Activated CD4-positive, alpha-beta memory T cell treated with anti-CD3 and anti-CD28 coated beads, Interleukin-2, amount 10 ng/mL, durations not matched to agents 7 days and 5 days (primary cell): Measurements from ENCODE around the gene ITGB5. TPM values are rescaled to one million over a fixed set of nuclear protein-coding genes. Genes with fewer than 3 reads are reported as not detected.

Source experiments
- CTCF ChIA-PET: fragments of 350-600 bp; sonication (Branson Sonifier 250); formaldehyde crosslinking; loops from one replicate; lab custom pipeline; 2021; ENCODE audit warnings: antibody characterized with exemption, inconsistent platforms; lab: Charles Lee
- POLR2A ChIA-PET: fragments of 350-600 bp; sonication (Branson Sonifier 250); formaldehyde crosslinking; loops from one replicate; lab custom pipeline; 2021; ENCODE audit warnings: antibody characterized with exemption; lab: Charles Lee
- DNase-seq: peaks from one replicate; pipeline ENCODE4 v3.0.0-alpha.2; 2020
- H3K27ac Mint-ChIP-seq: one replicate; pipeline ENCODE4 v1.8.0; 2021; ENCODE audit warnings: mild to moderate bottlenecking, mixed read lengths
- H3K27me3 Mint-ChIP-seq: one replicate; pipeline ENCODE4 v1.8.0; 2021; ENCODE audit warnings: mixed read lengths
- H3K36me3 Mint-ChIP-seq: one replicate; pipeline ENCODE4 v1.8.0; 2021; ENCODE audit warnings: low read depth, mixed read lengths
- H3K4me1 Mint-ChIP-seq: one replicate; pipeline ENCODE4 v1.8.0; 2021; ENCODE audit warnings: mixed read lengths
- H3K4me3 Mint-ChIP-seq: one replicate; pipeline ENCODE4 v1.8.0; 2021; ENCODE audit warnings: mild to moderate bottlenecking, mixed read lengths
- H3K9me3 Mint-ChIP-seq: one replicate; pipeline ENCODE4 v1.8.0; 2021; ENCODE audit warnings: mixed read lengths
- total RNA-seq, 2 experiments: library from RNA; stranded (reverse); gene quantifications; one replicate each; pipeline ENCODE4 v1.2.3, GENCODE V29; 2021

Gene ITGB5
- total RNA-seq, 2 experiments from 2014 or later, result 0.05 to 0.40 TPM

DNA sequence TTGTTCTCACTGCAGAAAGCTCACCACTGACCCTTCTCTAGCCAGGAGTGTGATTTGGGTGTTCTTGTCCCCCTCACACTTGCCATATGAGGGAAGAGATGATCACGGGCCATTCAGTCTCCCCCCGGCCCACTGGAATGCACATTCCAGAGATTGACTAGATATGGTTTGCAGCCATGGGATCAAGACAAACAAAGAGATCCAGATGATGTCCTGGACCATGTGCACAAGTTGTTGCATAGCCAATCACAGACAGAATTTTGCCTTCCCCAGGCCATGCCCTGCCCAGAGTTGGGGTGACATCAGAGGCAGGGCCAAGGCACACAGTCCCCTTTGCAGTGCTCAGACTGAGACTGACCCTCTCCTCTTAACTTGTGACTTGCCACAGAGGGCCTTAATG, 32.6 kb upstream of the ITGB5 start:
- Mint-ChIP-seq H3K4me1 (no peaks in the 10 kb centered on the region), H3K27me3 (peaks cover 37% of the 10 kb centered on the region), H3K9me3 (no peaks in the 10 kb centered on the region), H3K4me3 (no peak overlapping the region), H3K36me3 (no peaks in the 10 kb centered on the region), H3K27ac (no peak overlapping the region)
- DNase-seq, result no peak
- CTCF ChIA-PET, result no interaction called here
- POLR2A ChIA-PET, result no interaction called here

DNA sequence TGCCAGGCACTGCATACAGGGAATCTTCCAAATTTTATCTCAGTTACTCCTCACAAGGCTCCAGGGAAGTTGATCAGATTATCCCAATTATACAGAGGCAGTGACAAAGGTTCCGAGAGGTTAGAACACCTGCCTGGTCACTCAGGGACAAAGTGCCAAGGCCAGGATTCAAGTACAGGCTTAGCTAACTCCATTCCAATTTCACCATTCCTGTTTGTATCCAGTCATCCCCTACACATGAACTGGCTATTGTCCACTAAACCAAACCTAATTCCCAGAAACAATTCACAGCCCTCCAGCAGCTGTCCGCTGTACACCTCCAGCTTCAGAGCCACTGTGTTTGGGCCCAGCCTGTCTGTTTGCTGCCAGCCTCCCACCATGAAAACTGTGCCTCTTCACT, 31.4 kb upstream of the ITGB5 start:
- H3K27ac Mint-ChIP-seq, result no peak overlapping the region
- ChIA-PET CTCF (interaction anchor here (0.7 to 1.5 kb wide), 3 partner anchors 9 to 157 kb away, joined by 3 to 4 read pairs (median 4); no protein-coding TSS in a partner anchor), POLR2A (no interaction called here)
- H3K27me3 Mint-ChIP-seq, result peaks cover 29% of the 10 kb centered on the region
- H3K9me3 Mint-ChIP-seq, result no peaks in the 10 kb centered on the region
- no peak overlapping the region for H3K4me3 Mint-ChIP-seq
- no peaks in the 10 kb centered on the region for H3K4me1 Mint-ChIP-seq
- H3K36me3 Mint-ChIP-seq, result no peaks in the 10 kb centered on the region
- no peak for DNase-seq

DNA sequence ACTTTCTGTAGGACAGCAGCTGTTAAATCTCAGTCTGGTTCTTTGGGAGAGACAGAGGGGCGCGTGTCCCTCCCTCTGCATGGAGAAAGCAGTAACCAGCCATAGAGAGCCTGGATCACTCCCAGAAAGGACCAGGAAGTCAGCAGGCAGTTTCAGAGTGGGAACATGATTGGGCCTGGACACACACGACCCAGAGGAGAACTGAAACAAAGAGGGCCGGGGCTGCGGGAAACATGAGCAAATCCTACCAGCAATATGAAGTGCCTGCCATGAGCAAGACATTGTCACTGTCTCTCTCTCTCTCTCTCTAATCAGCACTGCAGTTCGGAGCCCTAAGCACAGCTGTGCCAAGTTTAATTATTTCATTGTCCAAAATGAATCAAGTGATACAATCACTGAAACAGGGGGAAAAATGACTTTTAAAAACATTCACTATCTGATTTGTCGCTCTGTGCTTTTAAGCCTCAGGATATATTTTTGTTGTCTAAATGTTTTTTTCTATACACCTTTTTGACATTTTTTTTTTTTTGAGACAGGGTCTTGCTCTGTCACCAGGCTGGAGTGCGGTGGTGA, 29.8 kb upstream of the ITGB5 start:
- H3K27ac Mint-ChIP-seq, result no peak overlapping the region
- no peak for DNase-seq
- ChIA-PET POLR2A (no interaction called here), CTCF (no interaction called here)
- H3K4me3 Mint-ChIP-seq, result no peak overlapping the region
- H3K4me1 Mint-ChIP-seq, result no peaks in the 10 kb centered on the region
- no peaks in the 10 kb centered on the region for H3K36me3 Mint-ChIP-seq
- peaks cover 24% of the 10 kb centered on the region for H3K27me3 Mint-ChIP-seq
- no peaks in the 10 kb centered on the region for H3K9me3 Mint-ChIP-seq

DNA sequence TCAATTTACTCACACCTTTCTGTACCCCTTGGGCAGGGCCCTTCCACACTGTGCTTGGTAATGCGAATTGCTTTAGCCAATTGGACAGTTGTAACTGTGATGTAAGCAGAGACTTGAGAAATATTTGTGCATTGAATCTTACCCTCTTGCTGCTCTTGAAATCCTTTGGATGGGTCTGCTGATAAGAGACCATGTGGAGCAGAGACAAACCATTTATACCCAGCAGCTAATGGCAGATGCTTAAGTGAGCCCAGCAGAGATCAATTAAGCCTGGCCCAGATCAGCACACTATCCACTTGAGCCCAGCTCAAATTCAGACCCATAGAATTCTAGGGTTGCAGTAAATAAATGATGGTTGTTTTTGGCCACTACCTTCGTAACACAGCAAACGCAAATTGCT, 28.1 kb upstream of the ITGB5 start:
- peaks cover 27% of the 10 kb centered on the region for H3K27me3 Mint-ChIP-seq
- no peaks in the 10 kb centered on the region for H3K4me1 Mint-ChIP-seq
- DNase-seq, result no peak
- no peak overlapping the region for H3K4me3 Mint-ChIP-seq
- POLR2A ChIA-PET, result no interaction called here
- H3K27ac Mint-ChIP-seq, result no peak overlapping the region
- H3K36me3 Mint-ChIP-seq, result no peaks in the 10 kb centered on the region
- H3K9me3 Mint-ChIP-seq, result no peaks in the 10 kb centered on the region
- CTCF ChIA-PET, result no interaction called here

DNA sequence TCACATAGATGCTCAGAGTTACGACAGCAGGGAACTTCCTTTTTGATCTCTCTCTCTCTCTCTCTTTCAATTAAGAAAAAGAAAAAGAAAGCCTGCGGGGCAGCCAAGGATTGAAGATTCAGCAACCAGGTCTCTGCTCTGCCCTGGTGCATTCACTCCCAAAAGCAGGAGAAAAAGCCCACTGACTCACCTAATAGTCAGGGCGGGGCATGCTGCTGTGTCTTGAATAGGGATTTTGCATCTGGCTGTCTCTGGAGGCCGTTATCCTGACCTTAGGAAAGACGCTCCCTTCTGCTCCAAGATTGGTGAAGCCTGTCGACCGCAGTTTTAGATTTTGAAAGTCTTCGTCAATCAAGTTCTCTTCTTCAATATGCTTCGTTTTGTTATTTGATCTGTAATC, 20.8 kb upstream of the ITGB5 start:
- H3K4me1 Mint-ChIP-seq, result no peaks in the 10 kb centered on the region
- no peak for DNase-seq
- no peak overlapping the region for H3K27ac Mint-ChIP-seq
- ChIA-PET POLR2A (no interaction called here), CTCF (no interaction called here)
- H3K4me3 Mint-ChIP-seq, result no peak overlapping the region
- H3K27me3 Mint-ChIP-seq, result peaks cover 29% of the 10 kb centered on the region
- H3K36me3 Mint-ChIP-seq, result no peaks in the 10 kb centered on the region
- H3K9me3 Mint-ChIP-seq, result no peaks in the 10 kb centered on the region

DNA sequence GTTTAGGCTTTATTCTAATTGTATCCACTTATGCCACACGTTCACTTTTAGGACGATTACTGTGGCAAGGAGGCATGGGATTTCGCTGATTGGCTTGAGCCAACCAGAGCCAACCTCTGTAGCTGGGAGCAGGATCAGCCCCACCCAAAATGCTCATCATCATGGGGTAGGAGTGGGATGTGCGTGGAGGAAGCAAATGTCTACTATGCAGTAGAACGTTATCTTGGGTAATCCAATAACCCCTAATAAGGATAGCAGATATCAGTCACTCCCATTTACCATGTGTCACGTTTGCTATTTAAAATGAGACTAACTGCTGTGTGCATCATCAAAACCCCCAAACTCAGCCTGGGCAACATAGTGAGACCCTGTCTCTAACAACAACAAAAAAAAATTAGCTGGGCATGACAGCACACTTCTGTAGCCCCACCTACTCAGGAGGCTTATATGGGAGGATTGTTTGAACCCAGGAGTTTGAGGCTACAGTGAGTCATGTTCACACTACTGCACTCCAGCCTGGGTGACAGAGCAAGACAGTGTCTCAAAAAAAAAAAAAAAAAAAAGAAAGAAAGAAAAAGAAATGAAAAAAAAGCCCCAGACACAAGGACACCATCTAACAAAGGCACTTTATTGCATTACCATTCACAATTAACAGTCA, 17.8 kb upstream of the ITGB5 start:
- no peak for DNase-seq
- POLR2A ChIA-PET, result no interaction called here
- Mint-ChIP-seq H3K4me3 (no peak overlapping the region), H3K9me3 (no peaks in the 10 kb centered on the region), H3K27me3 (peaks cover 20% of the 10 kb centered on the region), H3K27ac (no peak overlapping the region), H3K4me1 (peaks cover 7% of the 10 kb centered on the region), H3K36me3 (no peaks in the 10 kb centered on the region)
- CTCF ChIA-PET, result interaction anchor here (0.8 to 5.2 kb wide), 3 partner anchors 10 to 246 kb away, joined by 3 to 168 read pairs (median 3); no protein-coding TSS in a partner anchor

DNA sequence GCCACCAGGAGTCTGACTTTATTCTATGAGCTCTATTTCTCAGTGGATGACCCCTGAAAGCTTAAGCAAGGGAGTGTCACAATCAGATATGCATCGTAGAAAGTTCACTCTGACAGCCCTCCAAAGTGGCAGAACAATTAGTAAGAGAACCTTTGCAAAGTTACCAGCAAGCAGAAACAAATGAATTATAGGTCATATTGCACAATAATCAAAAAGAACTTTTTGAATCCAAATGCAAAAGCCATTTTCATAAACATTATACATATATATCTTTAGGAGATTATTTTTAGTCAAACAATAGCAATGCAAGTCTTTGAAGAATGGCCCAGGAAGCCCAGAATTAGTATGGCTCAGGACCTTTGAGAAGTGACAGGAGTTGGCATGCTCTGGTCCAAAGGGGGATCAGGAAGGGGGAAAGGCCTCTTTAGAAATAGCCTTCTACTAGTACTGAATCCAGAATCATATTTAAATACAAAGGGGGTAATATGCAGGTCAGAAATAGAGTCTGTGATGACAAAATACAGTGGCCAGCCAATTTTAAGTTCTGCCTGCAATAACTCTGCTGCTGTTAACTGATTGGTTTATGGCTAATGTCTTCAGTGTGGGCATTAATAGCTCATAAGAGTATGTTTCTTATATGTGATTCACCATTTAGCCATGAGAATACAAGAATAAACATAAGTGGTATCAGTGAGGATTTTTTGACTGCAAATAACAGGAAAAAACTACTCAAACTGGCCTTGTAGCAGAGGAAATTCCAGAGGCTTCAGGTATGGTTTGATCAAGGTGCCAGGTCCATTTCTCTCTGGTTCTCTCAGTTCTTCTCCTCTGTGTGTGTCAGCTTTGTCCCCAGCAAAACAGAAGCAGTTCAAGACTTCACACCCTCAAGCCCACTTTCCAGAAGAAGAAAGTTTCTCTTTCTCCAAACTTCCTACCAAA, 17.0 kb upstream of the ITGB5 start:
- ChIA-PET CTCF (interaction anchor here (3.1 to 5.2 kb wide), 2 partner anchors 135 to 142 kb away, joined by 41 to 168 read pairs; no protein-coding TSS in a partner anchor), POLR2A (no interaction called here)
- no peak overlapping the region for H3K27ac Mint-ChIP-seq
- peaks cover 19% of the 10 kb centered on the region for H3K27me3 Mint-ChIP-seq
- H3K4me1 Mint-ChIP-seq, result peaks cover 7% of the 10 kb centered on the region
- DNase-seq, result no peak
- no peaks in the 10 kb centered on the region for H3K9me3 Mint-ChIP-seq
- H3K36me3 Mint-ChIP-seq, result no peaks in the 10 kb centered on the region
- no peak overlapping the region for H3K4me3 Mint-ChIP-seq

DNA sequence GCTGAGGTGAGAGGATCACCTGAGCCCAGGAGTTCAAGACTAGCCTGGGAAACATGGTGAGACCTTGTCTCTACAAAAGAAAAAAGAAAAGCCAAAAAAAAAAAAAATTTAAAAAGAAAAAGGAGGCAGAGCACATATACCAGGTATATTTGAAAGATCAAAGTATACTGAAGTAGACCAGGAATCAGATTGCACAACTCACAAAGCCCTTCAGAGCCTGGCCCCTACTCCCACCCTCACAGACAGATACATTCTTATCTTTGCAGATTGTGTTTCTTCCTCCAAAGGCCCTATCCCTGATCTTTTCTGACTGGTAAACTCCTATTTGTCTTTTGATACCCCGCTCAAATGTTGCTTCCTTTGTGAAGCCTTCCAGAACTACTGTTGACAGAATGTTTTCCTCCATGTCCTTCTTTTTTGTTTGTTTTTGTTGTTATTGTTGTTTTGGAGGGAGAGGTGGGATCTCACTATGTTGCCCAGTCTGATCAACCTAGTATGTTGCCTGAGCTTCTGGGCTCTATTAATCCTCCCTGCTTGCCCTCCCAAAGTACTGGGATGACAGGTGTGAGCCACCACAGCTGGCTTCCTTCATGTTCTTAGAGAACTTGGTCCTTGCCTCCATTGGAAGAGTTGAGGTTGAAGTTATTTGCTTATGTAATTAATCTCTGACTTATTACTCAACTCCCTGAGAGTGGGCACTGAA, 9.8 kb upstream of the ITGB5 start:
- POLR2A ChIA-PET, result no interaction called here
- H3K9me3 Mint-ChIP-seq, result no peaks in the 10 kb centered on the region
- no peak for DNase-seq
- H3K27ac Mint-ChIP-seq, result no peak overlapping the region
- H3K36me3 Mint-ChIP-seq, result no peaks in the 10 kb centered on the region
- no peak overlapping the region for H3K4me3 Mint-ChIP-seq
- CTCF ChIA-PET, result interaction anchor here (0.6 to 2.6 kb wide), 2 partner anchors 32 to 135 kb away, joined by 3 to 18 read pairs; no protein-coding TSS in a partner anchor
- H3K27me3 Mint-ChIP-seq, result no peaks in the 10 kb centered on the region
- H3K4me1 Mint-ChIP-seq, result peaks cover 7% of the 10 kb centered on the region

DNA sequence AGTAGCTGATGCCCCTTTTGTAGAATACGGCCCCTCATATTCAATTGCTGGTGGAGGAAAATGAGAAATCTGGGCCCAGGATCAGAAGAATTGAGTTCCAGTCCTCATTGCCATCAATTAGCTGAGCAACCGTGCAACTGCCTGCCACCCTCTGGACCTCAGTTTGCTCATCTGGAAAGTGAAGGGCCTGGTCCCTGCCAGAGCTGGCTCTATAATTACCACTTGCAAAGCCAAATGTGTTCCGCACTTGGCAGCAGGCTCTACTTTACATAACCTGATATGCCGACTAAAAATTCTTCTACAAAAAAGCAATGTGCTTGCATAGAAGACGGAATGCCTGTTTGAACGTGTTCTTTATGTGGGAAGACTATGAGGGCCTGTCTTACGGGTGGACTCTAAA, 8.6 kb upstream of the ITGB5 start:
- Mint-ChIP-seq H3K4me3 (no peak overlapping the region), H3K4me1 (peaks cover under 1% of the 10 kb centered on the region), H3K27ac (no peak overlapping the region), H3K9me3 (no peaks in the 10 kb centered on the region), H3K27me3 (no peaks in the 10 kb centered on the region), H3K36me3 (no peaks in the 10 kb centered on the region)
- CTCF ChIA-PET, result interaction anchor here (2.6 kb wide), 1 partner anchor 134 kb away, joined by 18 read pairs; no protein-coding TSS in a partner anchor
- POLR2A ChIA-PET, result no interaction called here
- no peak for DNase-seq

DNA sequence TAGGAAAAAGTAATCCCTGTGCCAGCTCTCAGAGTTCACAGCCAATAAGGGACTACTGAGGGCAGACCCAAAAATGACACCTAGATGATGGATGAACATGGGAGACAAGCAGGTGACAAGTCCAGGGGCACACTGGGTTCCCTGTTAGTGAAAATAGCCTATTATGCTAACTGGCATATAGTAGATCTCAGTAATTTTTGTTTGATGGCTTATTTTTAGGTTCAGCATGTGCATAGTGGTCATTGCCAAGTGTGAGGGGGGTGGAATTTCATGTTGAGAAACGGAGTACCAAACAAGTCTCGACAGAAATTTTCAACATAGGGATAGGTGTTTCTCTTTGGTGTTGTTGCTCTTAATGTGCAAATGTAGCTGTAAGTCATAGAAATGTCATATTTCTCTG, 6.4 kb upstream of the ITGB5 start:
- Mint-ChIP-seq H3K27ac (no peak overlapping the region), H3K4me3 (no peak overlapping the region), H3K4me1 (no peaks in the 10 kb centered on the region), H3K27me3 (peaks cover 13% of the 10 kb centered on the region), H3K9me3 (no peaks in the 10 kb centered on the region), H3K36me3 (no peaks in the 10 kb centered on the region)
- no peak for DNase-seq
- ChIA-PET POLR2A (no interaction called here), CTCF (interaction anchor here (1.6 kb wide), 1 partner anchor 133 kb away, joined by 3 read pairs; no protein-coding TSS in a partner anchor)

DNA sequence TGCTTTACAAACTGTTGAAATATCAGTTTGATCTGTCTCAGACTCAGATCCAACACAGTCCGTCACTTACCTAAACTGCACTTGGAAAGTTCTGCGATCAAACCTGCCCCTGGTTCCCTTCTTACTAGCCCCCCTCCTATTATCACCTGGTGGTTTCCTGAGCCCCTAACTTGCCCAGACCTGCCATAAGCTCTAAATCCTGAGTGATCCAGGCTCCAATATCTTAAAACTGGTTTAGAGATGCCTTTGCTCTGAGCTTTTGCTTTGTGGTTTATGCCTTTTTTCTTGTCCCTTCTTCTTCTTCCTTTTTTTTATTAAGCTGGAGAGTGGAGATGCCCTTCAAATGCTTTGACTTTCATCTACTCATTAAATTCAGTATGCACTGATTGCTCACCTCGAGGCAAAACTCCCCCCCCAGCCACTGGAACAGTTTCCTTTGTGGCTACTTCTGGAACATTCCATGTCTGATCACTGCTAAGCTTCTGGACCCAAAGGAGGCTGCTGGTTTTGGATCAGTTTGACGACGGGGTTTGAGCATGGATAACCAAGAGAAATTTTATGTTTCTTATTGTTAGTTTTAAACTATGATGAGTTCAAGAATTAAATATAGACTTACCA, 3.5 kb upstream of the ITGB5 start:
- peaks cover 27% of the 10 kb centered on the region for H3K27me3 Mint-ChIP-seq
- peaks cover 8% of the 10 kb centered on the region for H3K4me1 Mint-ChIP-seq
- no peak overlapping the region for H3K27ac Mint-ChIP-seq
- CTCF ChIA-PET, result interaction anchor here (0.7 to 3.5 kb wide), 3 partner anchors 11 to 130 kb away, joined by 3 to 20 read pairs (median 15); no protein-coding TSS in a partner anchor
- POLR2A ChIA-PET, result interaction anchor here (0.6 kb wide), 1 partner anchor 278 kb away, joined by 3 read pairs; no protein-coding TSS in a partner anchor
- no peaks in the 10 kb centered on the region for H3K9me3 Mint-ChIP-seq
- H3K36me3 Mint-ChIP-seq, result no peaks in the 10 kb centered on the region
- no peak for DNase-seq
- H3K4me3 Mint-ChIP-seq, result no peak overlapping the region
